H1 (cell line): ENCODE data around the gene TLE5. TPM values are rescaled to one million over a fixed set of nuclear protein-coding genes. Genes with fewer than 3 reads are reported as not detected.
A peak's percentile ranks its signal among the peaks of the same experiment; 100 is the strongest.

ENCODE experiments used
- CTCF ChIA-PET: fragments of 300-600 bp; sonication (Branson Sonifier 250); formaldehyde crosslinking; loops from one replicate; lab custom pipeline; 2021; ENCODE audit not compliant: partially characterized antibody; lab: Charles Lee
- POLR2A ChIA-PET: fragments of 300-600 bp; sonication (Branson Sonifier 250); formaldehyde crosslinking; loops from one replicate; lab custom pipeline; 2021; ENCODE audit warnings: inconsistent platforms; ENCODE audit not compliant: partially characterized antibody; lab: Charles Lee
- DNase-seq, 2 experiments: peaks; one replicate each; pipeline versions ENCODE4 v3.0.0 to v3.0.0-alpha.2; 2010 to 2022; ENCODE audit warnings: low spot score in 2 of 2, low read depth in 1 of 2, mixed read lengths in 1 of 2
- FAIRE-seq: peaks from 2 replicates; lab custom pipeline; 2011; peaks lifted over from hg19 to GRCh38; lab: Jason Lieb, UNC
- H2AFZ ChIP-seq: 2 replicates; pipeline ENCODE4 v1.8.1; 2012; ENCODE audit warnings: low read length, inconsistent platforms
- H2AK5ac ChIP-seq: 2 replicates; pipeline ENCODE4 v1.6.1; 2013; ENCODE audit warnings: low read depth, low read length
- H2BK120ac ChIP-seq: replicated peaks from 2 replicates; pipeline ENCODE3; 2013; ENCODE audit warnings: low read depth, low read length, inconsistent platforms
- H2BK12ac ChIP-seq: 2 replicates; pipeline ENCODE4 v1.6.1; 2013; ENCODE audit warnings: low read depth, low read length
- H2BK15ac ChIP-seq: 2 replicates; pipeline ENCODE4 v1.6.1; 2013; ENCODE audit warnings: low read length
- H2BK20ac ChIP-seq: 2 replicates; pipeline ENCODE4 v1.6.1; 2013; ENCODE audit warnings: low read length
- H2BK5ac ChIP-seq: 2 replicates; pipeline ENCODE4 v1.6.1; 2013; ENCODE audit warnings: low read depth, low read length
- H3K14ac ChIP-seq: 2 replicates; pipeline ENCODE4 v1.6.1; 2013; ENCODE audit warnings: inconsistent platforms; ENCODE audit not compliant: insufficient read length
- H3K18ac ChIP-seq: 2 replicates; pipeline ENCODE4 v1.6.1; 2013; ENCODE audit warnings: low read length; ENCODE audit errors: extremely low read depth
- H3K23ac ChIP-seq: 2 replicates; pipeline ENCODE4 v1.6.1; 2013; ENCODE audit warnings: inconsistent platforms; ENCODE audit not compliant: insufficient read length
- H3K23me2 ChIP-seq: 2 replicates; pipeline ENCODE4 v1.6.1; 2013; ENCODE audit warnings: low read depth, low read length
- H3K27ac ChIP-seq: 2 replicates; pipeline ENCODE4 v1.6.1; 2011; ENCODE audit warnings: low read depth, low read length, inconsistent platforms
- H3K27me3 ChIP-seq, 4 experiments: replicated peaks in 1 of 4; 1 replicate in 1 of 4; 2 replicates in 3 of 4; pipeline versions ENCODE4 v1.6.1 to v1.8.1; 2011 to 2013; ENCODE audit warnings: low read length in 3 of 4, mild to moderate bottlenecking in 3 of 4, inconsistent platforms in 2 of 4, mixed read lengths in 2 of 4, moderate library complexity in 1 of 4; ENCODE audit not compliant: control insufficient read depth in 3 of 4, insufficient read depth in 3 of 4; ENCODE audit errors: extremely low read depth in 1 of 4
- H3K36me3 ChIP-seq, 4 experiments: 2 replicates each; pipeline versions ENCODE4 v1.6.1 to v1.8.1; 2011 to 2013; ENCODE audit warnings: mild to moderate bottlenecking in 4 of 4, low read length in 3 of 4, moderate library complexity in 2 of 4, control low read depth in 1 of 4, inconsistent platforms in 1 of 4; ENCODE audit not compliant: insufficient read depth in 4 of 4, control insufficient read depth in 2 of 4
- H3K4ac ChIP-seq: replicated peaks from 2 replicates; pipeline ENCODE3; 2013; ENCODE audit warnings: low read length, low read depth, mixed read lengths, inconsistent platforms; ENCODE audit not compliant: insufficient read length
- H3K4me1 ChIP-seq, 4 experiments: replicated peaks in 1 of 4; 1 replicate in 1 of 4; 2 replicates in 3 of 4; pipeline versions ENCODE4 v1.6.1 to v1.8.1; 2011 to 2013; ENCODE audit warnings: low read length in 3 of 4, inconsistent platforms in 2 of 4, mixed read lengths in 1 of 4; ENCODE audit not compliant: insufficient read depth in 4 of 4, control insufficient read depth in 3 of 4
- H3K4me2 ChIP-seq, 2 experiments: 2 replicates each; pipeline versions ENCODE4 v1.6.1 to v1.8.1; 2011 to 2013; ENCODE audit warnings: low read depth in 2 of 2, low read length in 2 of 2, control low read depth in 1 of 2, inconsistent platforms in 1 of 2, mild to moderate bottlenecking in 1 of 2; ENCODE audit not compliant: insufficient read depth in 1 of 2
- H3K4me3 ChIP-seq, 4 experiments: fragments of 200-600, 300-600 bp in 1 of 4; sonication (generic), shearing (Covaris generic), sonication (Bioruptor Twin) in 1 of 4; 2 replicates each; pipeline versions ENCODE4 v1.5.1 to v1.8.1; 2011 to 2016; ENCODE audit warnings: low read length in 4 of 4, low read depth in 3 of 4, control low read depth in 2 of 4, inconsistent platforms in 2 of 4, mild to moderate bottlenecking in 2 of 4, mixed read lengths in 1 of 4, moderate library complexity in 1 of 4; ENCODE audit not compliant: insufficient read depth in 2 of 4; ENCODE audit errors: extremely low read depth in 1 of 4
- H3K56ac ChIP-seq: replicated peaks from 2 replicates; pipeline ENCODE3; 2013; ENCODE audit warnings: low read depth, mild to moderate bottlenecking, mixed read lengths, low read length, inconsistent platforms; ENCODE audit not compliant: insufficient read length
- H3K79me1 ChIP-seq: 2 replicates; pipeline ENCODE4 v1.6.1; 2013; ENCODE audit warnings: low read depth, low read length, control low read depth
- H3K79me2 ChIP-seq, 2 experiments: 2 replicates each; pipeline versions ENCODE4 v1.6.1 to v1.8.1; 2012 to 2013; ENCODE audit warnings: low read length in 2 of 2, mild to moderate bottlenecking in 2 of 2, inconsistent platforms in 1 of 2; ENCODE audit not compliant: insufficient read depth in 2 of 2, control insufficient read depth in 1 of 2
- H3K9ac ChIP-seq, 4 experiments: replicated peaks in 1 of 4; 1 replicate in 1 of 4; 2 replicates in 3 of 4; pipeline versions ENCODE4 v1.6.1 to v1.8.1; 2011 to 2013; ENCODE audit warnings: low read depth in 3 of 4, low read length in 3 of 4, control low read depth in 2 of 4, mild to moderate bottlenecking in 2 of 4, moderate library complexity in 2 of 4, inconsistent platforms in 1 of 4; ENCODE audit errors: extremely low read depth in 1 of 4
- H3K9me3 ChIP-seq, 2 experiments: 2 replicates each; pipeline versions ENCODE4 v1.6.1 to v1.8.1; 2012 to 2013; ENCODE audit warnings: mild to moderate bottlenecking in 2 of 2, moderate library complexity in 2 of 2, control low read depth in 1 of 2, inconsistent platforms in 1 of 2, low read depth in 1 of 2, low read length in 1 of 2, mixed read lengths in 1 of 2; ENCODE audit not compliant: insufficient read depth in 2 of 2
- H4K20me1 ChIP-seq, 2 experiments: replicated peaks in 1 of 2; 2 replicates each; pipeline versions ENCODE3 to v1.8.1; 2011 to 2013; ENCODE audit warnings: inconsistent platforms in 2 of 2, low read length in 2 of 2, mild to moderate bottlenecking in 1 of 2; ENCODE audit not compliant: insufficient read depth in 2 of 2, control insufficient read depth in 1 of 2
- H4K5ac ChIP-seq: 2 replicates; pipeline ENCODE4 v1.6.1; 2013; ENCODE audit warnings: low read length, low read depth, mixed read lengths, inconsistent platforms; ENCODE audit not compliant: insufficient read length
- H4K8ac ChIP-seq: 2 replicates; pipeline ENCODE4 v1.8.0; 2013; ENCODE audit warnings: mild to moderate bottlenecking, moderate library complexity, low read length, inconsistent platforms; ENCODE audit not compliant: insufficient read depth; ENCODE audit errors: extremely low read depth
- H4K91ac ChIP-seq: replicated peaks from 2 replicates; pipeline ENCODE3; 2013; ENCODE audit warnings: low read length, mixed read lengths, inconsistent platforms; ENCODE audit not compliant: insufficient read length
- BACH1 ChIP-seq: IDR thresholded peaks from 2 replicates; pipeline ENCODE4 v1.6.1; 2012; ENCODE audit warnings: low read length, improper control_type of control experiment
- CBX5 ChIP-seq: fragments of 300-800, 300-1000 bp; sonication (generic); IDR thresholded peaks from 2 replicates; pipeline ENCODE4 v1.7.1; 2016; ENCODE audit warnings: antibody characterized with exemption, low read length, low read depth
- CHD2 ChIP-seq: IDR thresholded peaks from 2 replicates; pipeline ENCODE4 v1.6.1; 2012; ENCODE audit warnings: low read length, improper control_type of control experiment
- CTCF ChIP-seq, 3 experiments: IDR thresholded peaks; 1 replicate in 2 of 3; 2 replicates in 1 of 3; pipeline versions ENCODE4 v1.5.1 to v1.6.1; 2011; ENCODE audit warnings: low read length in 3 of 3, mild to moderate bottlenecking in 3 of 3, inconsistent platforms in 2 of 3, low read depth in 1 of 3, moderate library complexity in 1 of 3; ENCODE audit not compliant: insufficient read depth in 1 of 3; ENCODE audit errors: control extremely low read depth in 1 of 3
- E2F6 ChIP-seq: IDR thresholded peaks from 2 replicates; pipeline ENCODE4 v1.6.1; 2012; ENCODE audit warnings: inconsistent platforms
- FOSL1 ChIP-seq: IDR thresholded peaks from 2 replicates; pipeline ENCODE4 v1.6.1; 2011; ENCODE audit warnings: mild to moderate bottlenecking, low read depth, low read length, moderate library complexity; ENCODE audit not compliant: insufficient read depth
- JUND ChIP-seq: IDR thresholded peaks from 2 replicates; pipeline ENCODE4 v1.6.1; 2011; ENCODE audit warnings: mild to moderate bottlenecking, improper control_type of control experiment, low read length
- POLR2AphosphoS5 ChIP-seq: IDR thresholded peaks from 2 replicates; pipeline ENCODE4 v1.6.1; 2011; ENCODE audit warnings: low read depth, low read length
- SP2 ChIP-seq: IDR thresholded peaks from 2 replicates; pipeline ENCODE4 v1.6.1; 2012; ENCODE audit warnings: mild to moderate bottlenecking, low read length, inconsistent platforms
- SP4 ChIP-seq: IDR thresholded peaks from 2 replicates; pipeline ENCODE4 v1.6.1; 2012; ENCODE audit warnings: low read length, inconsistent platforms
- WGBS, 2 experiments: shearing (Covaris generic) in 1 of 2; methylation state at CpG; one replicate each; pipeline versions ENCODE4 v1.1.6 to v1.1.7; 2013 to 2015; ENCODE audit warnings: low lambda C conversion rate in 2 of 2, mixed read lengths in 2 of 2, inconsistent platforms in 1 of 2, low coverage in 1 of 2, missing lambda C conversion rate in 1 of 2; ENCODE audit not compliant: insufficient replicate concordance in 2 of 2, insufficient coverage in 1 of 2, insufficient read length in 1 of 2; ENCODE audit errors: extremely low coverage in 1 of 2, missing lambda C conversion rate in 1 of 2; 5-methylcytosine and 5-hydroxymethylcytosine counted together
- polyA plus RNA-seq, 7 experiments: library from polyadenylated mRNA; depleted of rRNA in 3 of 7; stranded (reverse) in 5 of 7; unstranded in 2 of 7; fragments of >200 nt in 5 of 7; fragments of 200-250 nt in 2 of 7; gene quantifications; 1 replicate in 5 of 7; 2 replicates in 1 of 7; 4 replicates in 1 of 7; pipeline versions ENCODE4 v1.2.1 to v1.2.3, GENCODE V29; 2011 to 2013; ENCODE audit warnings: missing spikeins in 2 of 7, mixed read lengths in 2 of 7
- total RNA-seq: library from RNA; stranded (reverse); fragmentation: NEBNext Ultra II Directional; extraction: Animal tissue kit (Norgen Biotek cat#: 25700); gene quantifications from 2 replicates; pipeline ENCODE4 v1.2.1, GENCODE V29; 2021

TLE5 gene
- total and polyA plus RNA-seq, 2 of the 8 experiments (the other 6 are each of a cell fraction or from before 2014, with no cell fraction given) = 187 to 285 TPM

GRCh38 chr19:3045191-3045590 lies 17.1 kb downstream of the TLE5 start:
- no peak overlapping the region for H3K56ac ChIP-seq
- no peaks in the 10 kb centered on the region for H3K9me3 ChIP-seq
- H4K91ac ChIP-seq = peak overlapping the region; percentile 92
- no peak overlapping the region for H3K27ac ChIP-seq
- H3K4me3 ChIP-seq = no peak overlapping the region
- peak overlapping the region; percentile 60; the same call in 1 of the 2 replicates for H3K18ac ChIP-seq
- peak overlapping the region; percentile 10 for H2BK120ac ChIP-seq
- peaks cover 7 to 18% (median 10%) of the 10 kb centered on the region in 4 experiments; a peak in 6 of 7 replicates for H3K4me1 ChIP-seq
- H4K20me1 ChIP-seq = no peaks in the 10 kb centered on the region
- H3K9ac ChIP-seq = no peak overlapping the region
- no peaks in the 10 kb centered on the region for H3K79me2 ChIP-seq
- H2BK15ac ChIP-seq = peak overlapping the region; percentile 75; the same call in 1 of the 2 replicates
- H2BK5ac ChIP-seq = peak overlapping the region; percentile 56; the same call in 1 of the 2 replicates
- H4K5ac ChIP-seq = no peak overlapping the region
- H3K14ac ChIP-seq = no peak overlapping the region
- H3K4me2 ChIP-seq = no peak overlapping the region; a peak in 1 of 4 replicates
- H3K27me3 ChIP-seq = peaks cover 0 to 2% (median 0%) of the 10 kb centered on the region in 4 experiments; a peak in 3 of 7 replicates
- peaks cover 9% of the 10 kb centered on the region; the same call in 1 of the 2 replicates for H3K23me2 ChIP-seq
- POLR2A ChIA-PET = interaction anchor here (1.1 to 4.4 kb wide), 5 partner anchors 8 to 68 kb away, joined by 3 to 56 read pairs (median 6); partner anchors contain the start of gene TLE6
- no peak overlapping the region for H4K8ac ChIP-seq
- CTCF ChIA-PET = interaction anchor here (0.9 to 1.7 kb wide), 5 partner anchors 9 to 93 kb away, joined by 3 to 6 read pairs (median 3); no protein-coding TSS in a partner anchor
- H3K4ac ChIP-seq = peak overlapping the region; percentile 44
- FAIRE-seq (no peak), DNase-seq (no peak)
- no peaks in the 10 kb centered on the region for H3K36me3 ChIP-seq
- H2AK5ac ChIP-seq = peak overlapping the region; percentile 68; the same call in 1 of the 2 replicates
- H3K23ac ChIP-seq = no peak overlapping the region
- H3K79me1 ChIP-seq = no peaks in the 10 kb centered on the region
- peak overlapping the region; percentile 88; the same call in 1 of the 2 replicates for H2BK12ac ChIP-seq
- H2BK20ac ChIP-seq = peak overlapping the region; percentile 72; the same call in 1 of the 2 replicates
- no peak overlapping the region for H2AFZ ChIP-seq
- 80% methylated on average over 6 of the region's 6 CpGs; no CpG with 5 or more reads in 1 of the 2 experiments for WGBS, 2 experiments
- TF ChIP-seq FOSL1 = no peak
- TF ChIP-seq JUND = no peak
- no peak for TF ChIP-seq CTCF (IDR thresholded peaks at IDR 0.05; ENCODE audit: control extremely low read depth in 1 of 3, insufficient read depth in 1 of 3, low read depth in 1 of 3, low read length in 3 of 3)
- no peak for TF ChIP-seq POLR2AphosphoS5
- no peak for TF ChIP-seq SP4
- no peak for TF ChIP-seq CBX5
- TF ChIP-seq CHD2 = no peak
- no peak for TF ChIP-seq E2F6
- TF ChIP-seq SP2 = no peak
- TF ChIP-seq BACH1 = no peak
